Breast epithelium (tissue), 4 donors: Measurements from ENCODE around the gene CYP8B1. TPM values are rescaled to one million over a fixed set of nuclear protein-coding genes. Genes with fewer than 3 reads are reported as not detected.

Experiments used
- DNase-seq, 2 donors: peaks; one replicate each; pipeline ENCODE4 v3.0.0-alpha.2; 2019; ENCODE audit warnings: low spot score in 2 of 2
- H3K27ac ChIP-seq, 2 donors: fragments of 200-600 bp; sonication (generic) in 1 of 2; one replicate each; pipeline ENCODE4 v1.5.1; 2016 to 2019; ENCODE audit warnings: mild to moderate bottlenecking in 1 of 2
- H3K27me3 ChIP-seq, 2 donors: fragments of 200-600 bp; sonication (generic) in 1 of 2; one replicate each; pipeline versions ENCODE4 v1.5.1 to v1.6.0; 2017 to 2019; ENCODE audit warnings: control low read depth in 1 of 2, mild to moderate bottlenecking in 1 of 2
- H3K36me3 ChIP-seq: fragments of 200-600 bp; one replicate; pipeline ENCODE4 v1.5.1; 2019
- H3K4me1 ChIP-seq, 2 donors: fragments of 200-600 bp; sonication (generic); one replicate each; pipeline ENCODE4 v1.5.1; 2016 to 2019; ENCODE audit warnings: control low read depth in 1 of 2
- H3K4me3 ChIP-seq, 3 donors: fragments of 200-600 bp; sonication (generic); 1 replicate in 2 of 3; 2 replicates in 1 of 3; pipeline ENCODE4 v1.5.1; 2016 to 2019; ENCODE audit warnings: mild to moderate bottlenecking in 3 of 3, moderate library complexity in 2 of 3
- H3K9me3 ChIP-seq, 2 donors: fragments of 200-600 bp; sonication (generic) in 1 of 2; one replicate each; pipeline ENCODE4 v1.5.1; 2016 to 2019; ENCODE audit warnings: control low read depth in 1 of 2
- POLR2A ChIP-seq: fragments of 450-650 bp; IDR thresholded peaks from one replicate; pipeline ENCODE4 v1.6.1; 2016; ENCODE audit warnings: antibody characterized with exemption, mild to moderate bottlenecking, moderate library complexity
- POLR2AphosphoS5 ChIP-seq, 3 donors: sonication (generic); formaldehyde crosslinking; IDR thresholded peaks; one replicate each; pipeline ENCODE4 v1.6.1; 2017; ENCODE audit warnings: antibody characterized with exemption in 3 of 3
- intact Hi-C: fragments of 100-400 bp; cut with DNase I; formaldehyde crosslinking; loops from one replicate; pipeline ENCODE4 v1.15.1; 2023; ENCODE audit warnings: low total_unique reads
- total RNA-seq, 3 donors: library from RNA; depleted of rRNA; stranded (reverse); fragments of >200 nt; gene quantifications; one replicate each; pipeline ENCODE4 v1.1.0, GENCODE V29; 2016
- TF ChIP-seq, protein P1 (sequence below), 3 donors: fragments of 450-650 bp; IDR thresholded peaks; one replicate each; pipeline ENCODE4 v1.5.1; 2016 to 2017; ENCODE audit warnings: antibody characterized with exemption in 3 of 3, mild to moderate bottlenecking in 3 of 3, moderate library complexity in 3 of 3

CYP8B1 gene
- total RNA-seq, 3 donors from 2014 or later = not detected

DNA sequence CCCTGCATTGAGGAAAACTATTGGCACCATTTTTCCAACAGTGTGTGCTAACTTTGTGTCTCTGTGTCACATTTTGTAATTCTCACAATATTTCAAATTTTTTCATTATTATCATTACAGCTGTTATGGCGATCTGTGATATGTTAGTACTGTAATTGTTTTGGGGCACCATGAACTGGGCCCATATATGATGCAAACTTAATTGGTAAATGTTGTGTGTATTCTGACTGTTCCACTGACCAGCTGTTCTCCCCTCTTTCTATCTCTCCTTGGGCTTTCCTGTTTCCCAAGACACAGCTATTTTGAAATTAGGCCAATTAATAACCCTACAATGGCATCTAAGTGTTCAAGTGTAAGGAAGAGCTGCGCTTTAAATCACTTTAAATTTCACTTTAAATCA lies 2.2 kb upstream of the CYP8B1 start:
- H3K9me3 ChIP-seq = no peaks in the 10 kb centered on the region
- no peaks in the 10 kb centered on the region for H3K36me3 ChIP-seq

DNA sequence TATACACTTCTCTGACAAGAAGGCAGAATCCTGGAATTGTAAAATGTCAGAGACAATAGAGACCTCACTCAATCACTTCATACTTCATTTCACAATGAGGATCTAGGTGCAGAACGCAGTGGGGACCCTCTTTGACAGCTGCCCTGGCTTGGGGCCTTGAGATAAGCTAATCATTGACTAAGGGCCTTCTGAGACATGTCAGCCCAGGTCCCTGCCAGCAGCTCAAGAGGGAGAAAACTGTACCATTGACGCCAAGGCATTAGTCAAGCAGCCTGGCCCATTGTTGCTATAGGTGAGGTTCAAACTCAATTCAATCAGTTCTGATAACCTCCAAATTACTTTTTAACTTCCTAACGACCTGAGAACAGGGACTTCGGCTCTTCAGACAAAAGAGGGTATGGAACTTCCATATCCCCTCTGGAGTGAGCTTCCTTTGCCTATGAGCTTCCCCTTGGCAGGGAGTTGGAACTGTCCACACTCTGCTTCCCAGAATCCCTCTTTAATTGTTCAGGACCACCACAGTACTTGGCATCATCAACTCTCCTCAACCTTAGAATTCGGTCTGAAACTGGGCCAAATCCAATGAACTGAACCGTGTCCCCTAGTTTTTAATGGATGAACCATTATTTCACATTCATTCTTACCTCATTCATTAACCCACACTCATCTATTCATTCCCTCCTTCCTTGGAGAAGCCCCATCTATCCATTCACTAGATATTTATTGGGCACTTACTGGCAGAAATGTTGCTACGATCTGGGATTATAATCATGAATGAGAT lies 1.5 kb upstream of the CYP8B1 start:
- Histone ChIP-seq H3K36me3 (no peaks in the 10 kb centered on the region), H3K4me3 (no peak overlapping the region), H3K27me3 (no peaks in the 10 kb centered on the region), H3K4me1 (peaks cover 0 to 5% of the 10 kb centered on the region in 2 donors), H3K27ac (no peak overlapping the region), H3K9me3 (no peaks in the 10 kb centered on the region)
- TF ChIP-seq, protein P1, sequence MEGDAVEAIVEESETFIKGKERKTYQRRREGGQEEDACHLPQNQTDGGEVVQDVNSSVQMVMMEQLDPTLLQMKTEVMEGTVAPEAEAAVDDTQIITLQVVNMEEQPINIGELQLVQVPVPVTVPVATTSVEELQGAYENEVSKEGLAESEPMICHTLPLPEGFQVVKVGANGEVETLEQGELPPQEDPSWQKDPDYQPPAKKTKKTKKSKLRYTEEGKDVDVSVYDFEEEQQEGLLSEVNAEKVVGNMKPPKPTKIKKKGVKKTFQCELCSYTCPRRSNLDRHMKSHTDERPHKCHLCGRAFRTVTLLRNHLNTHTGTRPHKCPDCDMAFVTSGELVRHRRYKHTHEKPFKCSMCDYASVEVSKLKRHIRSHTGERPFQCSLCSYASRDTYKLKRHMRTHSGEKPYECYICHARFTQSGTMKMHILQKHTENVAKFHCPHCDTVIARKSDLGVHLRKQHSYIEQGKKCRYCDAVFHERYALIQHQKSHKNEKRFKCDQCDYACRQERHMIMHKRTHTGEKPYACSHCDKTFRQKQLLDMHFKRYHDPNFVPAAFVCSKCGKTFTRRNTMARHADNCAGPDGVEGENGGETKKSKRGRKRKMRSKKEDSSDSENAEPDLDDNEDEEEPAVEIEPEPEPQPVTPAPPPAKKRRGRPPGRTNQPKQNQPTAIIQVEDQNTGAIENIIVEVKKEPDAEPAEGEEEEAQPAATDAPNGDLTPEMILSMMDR (IDR thresholded peaks at IDR 0.05) = no peak
- TF ChIP-seq POLR2AphosphoS5 (IDR thresholded peaks at IDR 0.05) (no peak), POLR2A (no peak)
- intact Hi-C loops = no loop called here
- no peak for DNase-seq

More for the DNA sequence above, 2.2 kb upstream of the CYP8B1 start:
- Histone ChIP-seq H3K27ac (no peak overlapping the region), H3K4me3 (no peak overlapping the region), H3K27me3 (no peaks in the 10 kb centered on the region), H3K4me1 (peaks cover 0 to 5% of the 10 kb centered on the region in 2 donors)
- intact Hi-C loops = no loop called here
- TF ChIP-seq POLR2A = no peak
- TF ChIP-seq, protein P1 (IDR thresholded peaks at IDR 0.05) = no peak
- no peak for TF ChIP-seq POLR2AphosphoS5 (IDR thresholded peaks at IDR 0.05)
- DNase-seq = no peak

DNA sequence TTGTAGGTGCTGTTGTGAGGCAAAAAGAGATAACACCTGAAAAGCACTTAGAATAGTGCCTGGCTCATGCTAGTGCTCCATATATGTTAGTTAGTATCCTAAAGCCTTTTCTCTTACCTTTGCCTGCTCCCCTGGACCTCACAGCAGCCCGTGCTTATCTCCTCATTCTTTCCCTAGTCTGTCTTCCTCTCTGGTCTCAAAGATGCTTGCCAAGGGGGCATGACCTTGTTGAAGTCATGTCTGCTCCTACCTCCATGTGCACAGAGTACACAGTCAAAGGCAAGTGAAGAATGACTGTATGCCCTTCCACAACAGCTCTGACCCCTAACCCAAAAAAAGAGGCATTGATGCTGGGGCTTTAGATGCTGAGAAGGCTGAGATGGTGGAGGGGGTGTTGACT lies 722 bp upstream of the CYP8B1 start:
- Histone ChIP-seq H3K4me3 (no peak overlapping the region), H3K9me3 (no peaks in the 10 kb centered on the region), H3K36me3 (no peaks in the 10 kb centered on the region), H3K27me3 (no peaks in the 10 kb centered on the region), H3K4me1 (peaks cover 0 to 3% of the 10 kb centered on the region in 2 donors), H3K27ac (no peak overlapping the region)
- intact Hi-C loops = no loop called here
- TF ChIP-seq POLR2A (no peak), POLR2AphosphoS5 (IDR thresholded peaks at IDR 0.05) (no peak)
- TF ChIP-seq, protein P1 (IDR thresholded peaks at IDR 0.05) = no peak
- no peak for DNase-seq

DNA sequence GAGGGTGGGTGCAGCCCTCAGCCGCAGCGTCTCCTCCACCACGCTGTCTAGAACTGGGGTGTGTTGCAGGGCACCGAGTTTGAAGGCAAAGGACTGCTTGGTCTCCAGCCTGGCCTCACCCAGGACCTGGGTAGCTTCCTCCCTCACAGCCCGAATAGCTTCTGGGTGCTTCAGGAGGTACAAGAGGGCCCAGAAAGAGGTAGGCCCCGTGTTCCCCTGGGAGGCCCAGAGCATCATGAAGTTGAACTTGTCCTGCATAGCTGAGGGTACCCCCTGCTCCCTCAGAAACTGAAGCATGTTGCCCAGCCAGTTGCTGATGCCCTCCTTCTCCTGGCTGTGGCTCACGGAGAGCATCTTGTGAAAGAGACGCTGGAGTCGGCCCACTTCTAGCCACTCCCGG lies 930 bp downstream of the CYP8B1 start:
- intact Hi-C loops = no loop called here
- Histone ChIP-seq H3K27ac (no peak overlapping the region), H3K27me3 (no peaks in the 10 kb centered on the region), H3K4me3 (no peak overlapping the region), H3K9me3 (no peaks in the 10 kb centered on the region), H3K36me3 (no peaks in the 10 kb centered on the region), H3K4me1 (no peaks in the 10 kb centered on the region)
- TF ChIP-seq POLR2A (no peak), POLR2AphosphoS5 (IDR thresholded peaks at IDR 0.05) (no peak)
- TF ChIP-seq, protein P1 (IDR thresholded peaks at IDR 0.05) = no peak
- no peak for DNase-seq

DNA sequence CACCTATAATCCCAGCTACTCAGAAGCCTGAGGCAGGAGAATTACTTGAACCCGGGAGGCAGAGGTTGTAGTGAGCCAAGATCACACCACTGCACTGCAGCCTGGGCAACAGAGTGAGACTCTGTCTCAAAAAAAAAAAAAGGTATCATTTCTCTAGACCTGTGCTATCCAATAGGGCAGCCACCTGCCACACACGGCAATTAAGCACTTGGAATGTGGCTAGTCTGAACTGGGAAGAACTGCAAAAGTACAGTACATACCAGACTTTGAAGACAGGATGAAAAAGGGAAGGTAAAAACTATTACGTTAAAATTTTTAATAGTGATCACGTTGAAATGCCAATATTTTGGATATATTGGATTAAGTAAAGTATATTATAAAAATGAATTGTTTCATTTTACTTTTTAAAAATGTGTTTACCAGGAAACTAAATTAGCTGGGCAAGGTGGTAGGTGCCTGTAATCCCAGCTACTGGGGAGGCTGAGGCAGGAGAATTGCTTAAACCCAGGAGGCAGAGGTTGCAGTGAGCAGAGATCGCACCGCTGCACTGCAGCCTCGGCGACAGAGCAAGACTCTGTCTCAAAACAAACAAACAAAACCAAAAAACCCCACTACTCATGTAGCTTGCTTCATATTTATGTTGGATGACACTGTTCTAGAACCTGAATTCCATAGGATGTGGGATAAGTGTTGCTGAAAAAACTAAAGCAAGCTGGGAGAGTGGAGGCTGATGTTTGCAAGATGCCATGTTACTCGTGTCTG lies 2.3 kb downstream of the CYP8B1 start:
- no peak for DNase-seq
- Histone ChIP-seq H3K36me3 (no peaks in the 10 kb centered on the region), H3K4me3 (no peak overlapping the region), H3K27ac (no peak overlapping the region), H3K9me3 (no peaks in the 10 kb centered on the region), H3K4me1 (no peaks in the 10 kb centered on the region), H3K27me3 (no peaks in the 10 kb centered on the region)
- TF ChIP-seq POLR2AphosphoS5 (IDR thresholded peaks at IDR 0.05) = no peak
- no peak for TF ChIP-seq POLR2A
- intact Hi-C loops = no loop called here
